WTC11 (cell line): ENCODE data around the gene NPAS2. TPM values are rescaled to one million over a fixed set of nuclear protein-coding genes. Genes with fewer than 3 reads are reported as not detected.

Source experiments
- ATAC-seq: fragments of 200-7000 bp; cut with Tn5 transposase; 2 replicates; pipeline ENCODE4 v1.10.0; 2021; ENCODE audit warnings: mild to moderate bottlenecking, moderate library complexity
- CTCF ChIA-PET: fragments of 300-600 bp; sonication (Branson Sonifier 250); formaldehyde crosslinking; loops from one replicate; lab custom pipeline; 2021; ENCODE audit warnings: antibody characterized with exemption; lab: Charles Lee
- POLR2A ChIA-PET: fragments of 350-600 bp; sonication (Branson Sonifier 250); formaldehyde crosslinking; loops from one replicate; lab custom pipeline; 2021; ENCODE audit warnings: antibody characterized with exemption; lab: Charles Lee
- DNase-seq: peaks from one replicate; pipeline ENCODE4 v3.0.0; 2021; ENCODE audit warnings: low spot score
- H3K27ac Mint-ChIP-seq: 2 replicates; pipeline ENCODE4 v1.8.0; 2021; ENCODE audit warnings: mixed read lengths
- H3K27me3 Mint-ChIP-seq: 2 replicates; pipeline ENCODE4 v1.8.0; 2021; ENCODE audit warnings: low read depth, mild to moderate bottlenecking, moderate library complexity, mixed read lengths
- H3K36me3 Mint-ChIP-seq: 2 replicates; pipeline ENCODE4 v1.8.0; 2021; ENCODE audit warnings: mixed read lengths
- H3K4me1 Mint-ChIP-seq: 2 replicates; pipeline ENCODE4 v1.8.0; 2022; ENCODE audit warnings: mixed read lengths
- H3K4me3 Mint-ChIP-seq: 2 replicates; pipeline ENCODE4 v1.8.0; 2021; ENCODE audit warnings: mild to moderate bottlenecking, moderate library complexity, mixed read lengths
- H3K9me3 Mint-ChIP-seq: 2 replicates; pipeline ENCODE4 v1.8.0; 2021; ENCODE audit warnings: mixed read lengths
- CREB1 ChIP-seq: sonication (generic); formaldehyde crosslinking; IDR thresholded peaks from 2 replicates; pipeline ENCODE4 v1.8.0; 2023; ENCODE audit warnings: mild to moderate bottlenecking, missing genetic modification reagents
- CREM ChIP-seq: sonication (generic); formaldehyde crosslinking; IDR thresholded peaks from 2 replicates; pipeline ENCODE4 v1.8.1; 2022; ENCODE audit warnings: mild to moderate bottlenecking, missing genetic modification reagents, moderate library complexity
- FOXK1 ChIP-seq: sonication (generic); formaldehyde crosslinking; IDR thresholded peaks from 2 replicates; pipeline ENCODE4 v1.8.0; 2022; ENCODE audit warnings: mild to moderate bottlenecking, moderate library complexity, missing genetic modification reagents
- FOXP1 ChIP-seq: sonication (generic); formaldehyde crosslinking; IDR thresholded peaks from 2 replicates; pipeline ENCODE4 v1.8.0; 2022; ENCODE audit warnings: missing genetic modification reagents, mild to moderate bottlenecking, moderate library complexity, borderline replicate concordance
- GTF2I ChIP-seq: fragments of 250-450 bp; sonication (Bioruptor Pico); conservative IDR thresholded peaks from 2 replicates; pipeline ENCODE4 v1.4.0; 2021; ENCODE audit warnings: mild to moderate bottlenecking
- HMGA2 ChIP-seq: fragments of 250-450 bp; sonication (Bioruptor Pico); IDR thresholded peaks from 2 replicates; pipeline ENCODE4 v1.4.0; 2021; ENCODE audit warnings: mild to moderate bottlenecking, moderate library complexity
- KAT7 ChIP-seq: sonication (generic); formaldehyde crosslinking; IDR thresholded peaks from 2 replicates; pipeline ENCODE4 v1.8.1; 2023; ENCODE audit warnings: missing genetic modification reagents, mild to moderate bottlenecking, borderline replicate concordance
- MXD4 ChIP-seq: fragments of 250-450 bp; sonication (Bioruptor Pico); IDR thresholded peaks from 2 replicates; pipeline ENCODE4 v1.8.0; 2021; ENCODE audit warnings: mild to moderate bottlenecking, moderate library complexity, borderline replicate concordance
- MYBL2 ChIP-seq: sonication (generic); formaldehyde crosslinking; IDR thresholded peaks from 2 replicates; pipeline ENCODE4 v1.8.1; 2023; ENCODE audit warnings: mild to moderate bottlenecking, moderate library complexity, missing genetic modification reagents
- RELA ChIP-seq: sonication (generic); formaldehyde crosslinking; IDR thresholded peaks from 2 replicates; pipeline ENCODE4 v1.8.1; 2022; ENCODE audit warnings: missing genetic modification reagents, mild to moderate bottlenecking, borderline replicate concordance
- SP1 ChIP-seq: sonication (generic); formaldehyde crosslinking; conservative IDR thresholded peaks from 2 replicates; pipeline ENCODE4 v1.8.1; 2022; ENCODE audit warnings: missing genetic modification reagents
- TEAD1 ChIP-seq: sonication (generic); formaldehyde crosslinking; IDR thresholded peaks from 2 replicates; pipeline ENCODE4 v1.8.0; 2022; ENCODE audit warnings: mild to moderate bottlenecking, missing genetic modification reagents
- USF1 ChIP-seq: sonication (generic); formaldehyde crosslinking; IDR thresholded peaks from 2 replicates; pipeline ENCODE4 v1.8.0; 2022; ENCODE audit warnings: mild to moderate bottlenecking, missing genetic modification reagents
- ZBTB21 ChIP-seq: sonication (generic); formaldehyde crosslinking; IDR thresholded peaks from 2 replicates; pipeline ENCODE4 v1.8.1; 2023; ENCODE audit warnings: mild to moderate bottlenecking, missing genetic modification reagents, borderline replicate concordance
- ZMAT4 ChIP-seq: fragments of 250-450 bp; sonication (Bioruptor Pico); IDR thresholded peaks from 2 replicates; pipeline ENCODE4 v1.9.0; 2021; ENCODE audit warnings: mild to moderate bottlenecking
- ZNF219 ChIP-seq: sonication (generic); formaldehyde crosslinking; IDR thresholded peaks from 2 replicates; pipeline ENCODE4 v1.8.0; 2023; ENCODE audit warnings: missing genetic modification reagents, mild to moderate bottlenecking, borderline replicate concordance
- ZNF396 ChIP-seq: fragments of 250-450 bp; sonication (Bioruptor Pico); IDR thresholded peaks from 2 replicates; pipeline ENCODE4 v1.8.0; 2021; ENCODE audit warnings: mild to moderate bottlenecking, moderate library complexity, borderline replicate concordance
- ZNF671 ChIP-seq: fragments of 250-450 bp; sonication (Bioruptor Pico); IDR thresholded peaks from 2 replicates; pipeline ENCODE4 v1.8.0; 2021; ENCODE audit warnings: mild to moderate bottlenecking
- total RNA-seq: library from RNA; stranded (reverse); gene quantifications from 3 replicates; pipeline ENCODE4 v1.2.3, GENCODE V29; 2021
- TF ChIP-seq, protein P1 (sequence below): sonication (generic); formaldehyde crosslinking; conservative IDR thresholded peaks from 2 replicates; pipeline ENCODE4 v1.8.1; 2023; ENCODE audit warnings: mild to moderate bottlenecking, low read depth, missing genetic modification reagents, moderate library complexity
- TF ChIP-seq, protein P2 (sequence below): sonication (generic); formaldehyde crosslinking; IDR thresholded peaks from 2 replicates; pipeline ENCODE4 v1.8.0; 2022; ENCODE audit warnings: mild to moderate bottlenecking, missing genetic modification reagents

The NPAS2 gene
- total RNA-seq, 1 experiment from 2014 or later, result 2.6 TPM

GRCh38 chr2:100940240-100940639, 120.3 kb downstream of the NPAS2 start:
- Mint-ChIP-seq H3K4me1 (no peaks in the 10 kb centered on the region), H3K9me3 (no peaks in the 10 kb centered on the region), H3K27me3 (no peaks in the 10 kb centered on the region; the same call in 1 of the 2 replicates), H3K27ac (no peak overlapping the region), H3K4me3 (no peak overlapping the region), H3K36me3 (no peaks in the 10 kb centered on the region)
- ATAC-seq (no peak), DNase-seq (no peak)
- ChIA-PET POLR2A (interaction anchor here (1.1 kb wide), 1 partner anchor 278 kb away, joined by 5 read pairs; no protein-coding TSS in a partner anchor), CTCF (interaction anchor here (1.5 kb wide), 1 partner anchor 21 kb away, joined by 4 read pairs; no protein-coding TSS in a partner anchor)
- TF ChIP-seq ZMAT4 (CRISPR knock-in tag) (no peak), FOXP1 (CRISPR knock-in tag) (no peak), CREB1 (no peak), FOXK1 (CRISPR knock-in tag) (no peak), HMGA2 (CRISPR knock-in tag) (no peak), SP1 (no peak), TEAD1 (CRISPR knock-in tag) (no peak), ZNF219 (no peak), ZNF671 (CRISPR knock-in tag) (no peak), RELA (no peak), MXD4 (CRISPR knock-in tag) (no peak), ZBTB21 (CRISPR knock-in tag) (no peak), MYBL2 (no peak), KAT7 (CRISPR knock-in tag) (no peak), ZNF396 (CRISPR knock-in tag) (no peak), CREM (no peak)
- TF ChIP-seq, protein P1, sequence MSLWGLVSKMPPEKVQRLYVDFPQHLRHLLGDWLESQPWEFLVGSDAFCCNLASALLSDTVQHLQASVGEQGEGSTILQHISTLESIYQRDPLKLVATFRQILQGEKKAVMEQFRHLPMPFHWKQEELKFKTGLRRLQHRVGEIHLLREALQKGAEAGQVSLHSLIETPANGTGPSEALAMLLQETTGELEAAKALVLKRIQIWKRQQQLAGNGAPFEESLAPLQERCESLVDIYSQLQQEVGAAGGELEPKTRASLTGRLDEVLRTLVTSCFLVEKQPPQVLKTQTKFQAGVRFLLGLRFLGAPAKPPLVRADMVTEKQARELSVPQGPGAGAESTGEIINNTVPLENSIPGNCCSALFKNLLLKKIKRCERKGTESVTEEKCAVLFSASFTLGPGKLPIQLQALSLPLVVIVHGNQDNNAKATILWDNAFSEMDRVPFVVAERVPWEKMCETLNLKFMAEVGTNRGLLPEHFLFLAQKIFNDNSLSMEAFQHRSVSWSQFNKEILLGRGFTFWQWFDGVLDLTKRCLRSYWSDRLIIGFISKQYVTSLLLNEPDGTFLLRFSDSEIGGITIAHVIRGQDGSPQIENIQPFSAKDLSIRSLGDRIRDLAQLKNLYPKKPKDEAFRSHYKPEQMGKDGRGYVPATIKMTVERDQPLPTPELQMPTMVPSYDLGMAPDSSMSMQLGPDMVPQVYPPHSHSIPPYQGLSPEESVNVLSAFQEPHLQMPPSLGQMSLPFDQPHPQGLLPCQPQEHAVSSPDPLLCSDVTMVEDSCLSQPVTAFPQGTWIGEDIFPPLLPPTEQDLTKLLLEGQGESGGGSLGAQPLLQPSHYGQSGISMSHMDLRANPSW (CRISPR knock-in tag), result no peak
- TF ChIP-seq, protein P2, sequence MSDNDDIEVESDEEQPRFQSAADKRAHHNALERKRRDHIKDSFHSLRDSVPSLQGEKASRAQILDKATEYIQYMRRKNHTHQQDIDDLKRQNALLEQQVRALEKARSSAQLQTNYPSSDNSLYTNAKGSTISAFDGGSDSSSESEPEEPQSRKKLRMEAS, result no peak

DNA sequence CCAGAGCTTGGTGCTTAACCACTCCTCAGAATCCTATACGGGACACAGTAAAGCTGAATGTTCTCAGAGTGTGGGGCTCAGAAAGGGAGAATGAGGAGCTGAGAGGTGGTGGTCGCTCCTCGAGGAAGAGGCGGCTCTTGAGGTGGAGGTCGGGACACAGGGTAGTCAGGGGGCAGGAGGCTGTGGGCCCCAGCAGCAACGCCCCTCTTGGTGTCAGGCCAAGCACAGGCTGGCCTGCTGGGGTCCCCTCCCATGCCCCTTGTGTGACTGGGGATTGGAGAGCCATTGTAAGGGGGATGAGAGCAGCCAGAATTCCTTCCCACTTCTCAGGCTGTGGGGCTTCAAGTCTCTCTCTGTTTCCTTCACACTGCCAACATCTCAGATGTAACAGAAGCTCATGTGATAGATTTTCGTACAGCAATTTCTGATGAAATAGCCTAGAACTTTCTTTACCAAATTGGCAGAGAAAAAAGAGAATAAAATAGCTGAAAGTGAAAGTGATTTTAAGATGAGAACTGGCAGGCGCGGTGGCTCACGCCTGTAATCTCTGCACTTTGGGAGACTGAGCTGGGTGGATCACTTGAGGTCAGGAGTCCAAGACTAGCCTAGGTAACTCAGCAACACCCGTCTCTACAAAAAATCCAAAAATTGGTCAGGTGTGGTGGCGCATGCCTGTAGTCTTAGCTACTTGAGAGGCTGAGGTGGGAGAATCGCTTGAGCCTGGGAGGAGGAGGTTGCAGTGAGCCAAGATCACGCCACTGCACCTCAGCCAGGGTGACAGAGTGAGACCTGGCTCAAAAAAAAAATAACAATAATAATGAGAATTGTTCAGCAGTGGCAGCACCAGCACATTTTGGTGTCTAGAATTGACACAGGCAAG, 121.1 kb downstream of the NPAS2 start:
- H3K27me3 Mint-ChIP-seq, result no peaks in the 10 kb centered on the region; the same call in 1 of the 2 replicates
- CTCF ChIA-PET, result interaction anchor here (1.1 to 1.5 kb wide), 2 partner anchors 22 to 70 kb away, joined by 3 to 4 read pairs; no protein-coding TSS in a partner anchor
- no peak for TF ChIP-seq MYBL2
- TF ChIP-seq GTF2I (CRISPR knock-in tag), result no peak
- TF ChIP-seq HMGA2 (CRISPR knock-in tag), result no peak
- no peak for TF ChIP-seq USF1
- TF ChIP-seq, all 79 proteins: peak for 0
- no peak overlapping the region for H3K27ac Mint-ChIP-seq
- ATAC-seq (no peak), DNase-seq (no peak)
- no peaks in the 10 kb centered on the region for H3K9me3 Mint-ChIP-seq
- H3K4me1 Mint-ChIP-seq, result no peaks in the 10 kb centered on the region
- H3K36me3 Mint-ChIP-seq, result no peaks in the 10 kb centered on the region
- no peak overlapping the region for H3K4me3 Mint-ChIP-seq
- POLR2A ChIA-PET, result interaction anchor here (1.1 kb wide), 1 partner anchor 279 kb away, joined by 5 read pairs; no protein-coding TSS in a partner anchor
